Activated CD4-positive, alpha-beta memory T cell treated with anti-CD3 and anti-CD28 coated beads for 36 hours (primary cell): ENCODE data around the gene KANSL3. TPM values are rescaled to one million over a fixed set of nuclear protein-coding genes. Genes with fewer than 3 reads are reported as not detected.

Experiments used
- CTCF ChIA-PET: fragments of 350-600 bp; sonication (Branson Sonifier 250); formaldehyde crosslinking; loops from one replicate; lab custom pipeline; 2021; ENCODE audit warnings: antibody characterized with exemption, inconsistent platforms; lab: Charles Lee
- POLR2A ChIA-PET: fragments of 350-600 bp; sonication (Branson Sonifier 250); formaldehyde crosslinking; loops from one replicate; lab custom pipeline; 2021; ENCODE audit warnings: antibody characterized with exemption; lab: Charles Lee
- DNase-seq: peaks from one replicate; pipeline ENCODE4 v3.0.0-alpha.2; 2020
- H3K27ac Mint-ChIP-seq: one replicate; pipeline ENCODE4 v1.8.0; 2021; ENCODE audit warnings: mixed read lengths
- H3K27me3 Mint-ChIP-seq: one replicate; pipeline ENCODE4 v1.8.0; 2021; ENCODE audit warnings: mixed read lengths
- H3K36me3 Mint-ChIP-seq: one replicate; pipeline ENCODE4 v1.8.0; 2021; ENCODE audit warnings: mixed read lengths
- H3K4me1 Mint-ChIP-seq: one replicate; pipeline ENCODE4 v1.8.0; 2021; ENCODE audit warnings: low read depth, mixed read lengths
- H3K4me3 Mint-ChIP-seq: one replicate; pipeline ENCODE4 v1.8.0; 2021; ENCODE audit warnings: mild to moderate bottlenecking, mixed read lengths
- H3K9me3 Mint-ChIP-seq: one replicate; pipeline ENCODE4 v1.8.0; 2021; ENCODE audit warnings: mixed read lengths
- intact Hi-C: fragments of 100-400 bp; cut with micrococcal nuclease; formaldehyde crosslinking; loops from one replicate; pipeline ENCODE4 v1.15.1; 2023
- total RNA-seq, 2 experiments: library from RNA; stranded (reverse); gene quantifications; one replicate each; pipeline ENCODE4 v1.2.3, GENCODE V29; 2021

KANSL3 gene
- total RNA-seq: 10 to 100 TPM; 33.7 to 39.4 TPM

DNA sequence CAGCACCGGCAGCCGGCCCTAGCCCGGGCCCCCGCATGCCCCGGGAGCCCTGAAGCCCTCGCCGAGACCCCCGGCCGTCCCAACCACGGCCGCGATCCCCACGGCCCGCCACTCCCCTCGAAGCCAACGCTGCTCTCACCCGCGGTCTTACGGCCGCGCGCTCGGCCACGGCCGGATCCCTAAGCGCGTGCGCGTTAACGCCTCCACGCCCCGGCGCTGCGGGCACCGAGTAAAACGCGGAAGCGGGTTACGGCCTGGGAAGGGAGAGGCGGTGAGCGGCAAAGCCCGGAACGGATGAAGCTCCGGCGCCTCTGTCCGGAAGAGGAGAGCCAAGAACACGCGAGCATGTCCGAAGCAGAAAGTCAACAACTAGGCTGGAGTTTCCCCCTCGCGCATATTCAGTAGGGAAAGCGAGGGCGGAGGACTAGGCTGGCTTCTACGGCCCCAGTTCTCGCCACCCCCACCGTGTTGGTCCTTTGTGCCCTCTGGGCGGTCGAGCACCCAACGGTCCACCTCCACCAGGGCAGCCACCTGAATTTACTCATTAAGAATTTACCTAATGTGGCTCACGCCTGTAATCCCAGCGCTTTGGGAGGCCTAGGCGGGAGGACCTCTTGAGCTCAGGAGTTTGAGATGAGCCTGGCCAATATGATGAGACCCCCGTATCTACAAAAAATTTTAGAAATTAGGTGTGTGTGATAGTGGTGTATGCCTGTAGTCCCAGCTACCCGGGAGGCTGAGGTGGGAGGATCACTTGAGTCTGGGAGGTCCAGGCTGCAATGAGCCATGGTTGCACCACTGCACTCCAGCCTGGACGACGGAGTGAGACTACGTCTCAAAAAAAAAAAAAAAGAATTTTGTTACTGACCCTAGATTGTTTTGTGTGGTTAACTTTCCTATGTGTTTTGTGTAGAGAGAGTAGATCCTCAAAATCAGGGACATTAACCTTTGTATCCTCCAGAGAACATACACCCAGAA, at the start of gene KANSL3:
Gene KANSL3 (minus strand): TSS at position 169 of the 978 bp plus-strand sequence. CDS start 1,177 bp downstream, outside the sequence.
- Mint-ChIP-seq H3K4me3 (peak within 1 kb of the TSS; percentile 97), H3K36me3 (peaks cover 16% of the 10 kb centered on the region), H3K27ac (peak within 1 kb of the TSS; percentile 90), H3K27me3 (no peaks in the 10 kb centered on the region), H3K4me1 (peaks cover 28% of the 10 kb centered on the region), H3K9me3 (no peaks in the 10 kb centered on the region)
- DNase-seq: peak; percentile 93
- intact Hi-C loops: loop anchor here (1.0 to 10.0 kb wide), 5 partner anchors 46 to 491 kb away; partner anchors contain the start of genes ARID5A and DUSP2
- ChIA-PET POLR2A (interaction anchor here (0.6 to 1.7 kb wide), 7 partner anchors 11 to 219 kb away, joined by 3 to 11 read pairs (median 5); partner anchors contain the start of genes ANKRD39 and CNNM4), CTCF (interaction anchor here (0.6 to 2.3 kb wide), 4 partner anchors 123 to 219 kb away, joined by 3 to 10 read pairs (median 8); partner anchors contain the start of genes ANKRD39 and CNNM4)

DNA sequence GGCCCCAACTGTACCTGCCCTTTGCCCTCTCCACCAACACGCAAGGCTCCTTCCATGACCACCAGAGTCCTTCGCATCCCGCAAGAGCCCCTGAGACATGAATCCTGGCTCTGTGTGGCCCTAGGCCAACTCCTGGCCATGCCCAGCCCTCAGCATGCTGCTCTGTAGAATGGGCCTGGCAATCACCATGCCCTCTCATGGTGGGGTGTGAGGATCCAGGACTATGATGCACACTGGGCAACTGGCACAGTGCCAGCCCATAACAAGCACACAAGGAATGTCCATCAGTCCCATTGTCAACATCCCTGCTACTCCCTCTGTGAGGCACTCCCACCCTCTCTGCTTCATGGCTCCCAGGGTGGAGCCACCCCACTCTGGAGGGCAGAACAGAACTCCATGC, 49.2 kb upstream of the KANSL3 start:
- DNase-seq: no peak
- Mint-ChIP-seq H3K4me3 (no peak overlapping the region), H3K27ac (no peak overlapping the region), H3K36me3 (no peaks in the 10 kb centered on the region), H3K27me3 (peaks cover 3% of the 10 kb centered on the region), H3K4me1 (no peaks in the 10 kb centered on the region), H3K9me3 (no peaks in the 10 kb centered on the region)
- POLR2A ChIA-PET: no interaction called here
- intact Hi-C loops: no loop called here
- CTCF ChIA-PET: interaction anchor here (1.3 kb wide), 1 partner anchor 170 kb away, joined by 3 read pairs; the partner anchor contains the start of gene ANKRD39

- H3K27ac Mint-ChIP-seq: no peak overlapping the region
- H3K36me3 Mint-ChIP-seq: no peaks in the 10 kb centered on the region
- no peak for DNase-seq
- intact Hi-C loops: no loop called here
- ChIA-PET CTCF (interaction anchor here (1.3 kb wide), 1 partner anchor 172 kb away, joined by 3 read pairs; the partner anchor contains the start of gene ANKRD39), POLR2A (no interaction called here)
- H3K27me3 Mint-ChIP-seq: peaks cover 3% of the 10 kb centered on the region
- no peaks in the 10 kb centered on the region for H3K9me3 Mint-ChIP-seq
- no peak overlapping the region for H3K4me3 Mint-ChIP-seq
- H3K4me1 Mint-ChIP-seq: no peaks in the 10 kb centered on the region
Measured at GRCh38 chr2:96685577-96686459, 47.7 kb upstream of the KANSL3 start.

- no peaks in the 10 kb centered on the region for H3K36me3 Mint-ChIP-seq
- no peak overlapping the region for H3K27ac Mint-ChIP-seq
- H3K4me1 Mint-ChIP-seq: no peaks in the 10 kb centered on the region
- no peak overlapping the region for H3K4me3 Mint-ChIP-seq
- CTCF ChIA-PET: no interaction called here
- DNase-seq: no peak
- intact Hi-C loops: no loop called here
- H3K9me3 Mint-ChIP-seq: no peaks in the 10 kb centered on the region
- POLR2A ChIA-PET: no interaction called here
- H3K27me3 Mint-ChIP-seq: peaks cover 3% of the 10 kb centered on the region
Measured at GRCh38 chr2:96684883-96685576, 46.9 kb upstream of the KANSL3 start.

DNA sequence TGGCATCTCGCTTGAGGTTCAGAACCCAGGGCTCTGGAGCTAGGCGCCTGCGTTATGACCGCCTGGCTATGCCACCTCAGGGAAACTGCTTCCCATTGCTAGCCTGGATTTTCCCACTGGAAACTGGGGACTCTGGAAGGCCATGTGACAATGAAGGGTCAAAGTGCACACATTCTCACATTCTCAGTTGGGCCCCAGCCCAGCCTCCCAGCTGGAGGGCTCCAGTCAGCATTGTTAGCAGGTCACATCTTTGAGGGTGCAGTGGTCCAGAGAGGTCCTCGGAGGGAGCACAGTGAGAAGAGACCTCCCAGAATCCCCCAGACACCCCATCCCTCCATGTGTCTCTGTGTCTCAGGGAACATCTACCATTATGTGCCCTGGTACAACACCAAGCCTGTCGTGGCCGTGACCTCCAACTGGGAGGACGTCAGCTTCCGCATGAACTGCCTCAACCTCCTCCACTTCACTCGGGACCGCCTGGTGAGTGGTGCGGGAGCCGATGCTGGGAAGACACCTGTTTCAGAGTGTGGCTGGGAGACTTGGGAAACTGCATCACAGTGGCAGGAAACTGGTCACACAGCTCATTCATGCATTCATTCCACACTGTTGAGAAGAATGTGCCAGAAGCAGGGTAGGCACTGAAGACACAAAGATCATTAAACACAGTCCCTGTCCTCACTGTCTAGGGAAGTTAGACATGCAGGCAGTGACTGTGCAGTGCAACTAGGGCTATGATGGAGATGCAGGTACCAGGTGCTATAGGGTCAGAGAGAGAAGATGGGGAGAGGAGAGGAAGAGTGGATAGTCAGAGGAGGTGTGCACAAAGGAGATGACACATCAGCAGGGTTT, 46.1 kb upstream of the KANSL3 start:
- no peaks in the 10 kb centered on the region for H3K36me3 Mint-ChIP-seq
- intact Hi-C loops: no loop called here
- H3K4me1 Mint-ChIP-seq: no peaks in the 10 kb centered on the region
- H3K27ac Mint-ChIP-seq: no peak overlapping the region
- no peaks in the 10 kb centered on the region for H3K9me3 Mint-ChIP-seq
- no peak overlapping the region for H3K4me3 Mint-ChIP-seq
- peaks cover 3% of the 10 kb centered on the region for H3K27me3 Mint-ChIP-seq
- DNase-seq: no peak
- ChIA-PET POLR2A (no interaction called here), CTCF (no interaction called here)

GRCh38 chr2:96683307-96683706, 45.2 kb upstream of the KANSL3 start:
- peaks cover 3% of the 10 kb centered on the region for H3K27me3 Mint-ChIP-seq
- POLR2A ChIA-PET: no interaction called here
- CTCF ChIA-PET: no interaction called here
- DNase-seq: no peak
- H3K36me3 Mint-ChIP-seq: no peaks in the 10 kb centered on the region
- H3K4me1 Mint-ChIP-seq: no peaks in the 10 kb centered on the region
- H3K27ac Mint-ChIP-seq: no peak overlapping the region
- no peak overlapping the region for H3K4me3 Mint-ChIP-seq
- no peaks in the 10 kb centered on the region for H3K9me3 Mint-ChIP-seq
- intact Hi-C loops: no loop called here

DNA sequence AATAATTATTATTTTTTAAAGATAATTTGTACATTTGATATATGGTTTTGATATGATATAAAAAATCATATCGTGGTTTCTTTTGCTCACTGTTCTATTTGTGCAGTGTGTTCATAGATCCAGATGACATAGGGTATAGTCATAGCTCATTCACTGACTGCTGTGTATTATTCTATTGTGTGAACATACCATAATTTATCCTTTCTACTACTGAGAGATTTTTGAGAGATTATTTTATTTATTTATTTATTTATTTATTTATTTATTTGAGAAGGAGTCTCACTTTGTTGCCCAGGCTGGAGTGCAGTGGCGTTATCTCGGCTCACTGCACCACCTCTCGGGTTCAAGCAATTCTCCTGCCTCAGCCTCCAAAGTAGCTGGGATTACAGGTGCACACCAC, 43.4 kb upstream of the KANSL3 start:
- no peaks in the 10 kb centered on the region for H3K9me3 Mint-ChIP-seq
- no peak overlapping the region for H3K4me3 Mint-ChIP-seq
- no peak for DNase-seq
- no peaks in the 10 kb centered on the region for H3K4me1 Mint-ChIP-seq
- CTCF ChIA-PET: no interaction called here
- H3K27ac Mint-ChIP-seq: no peak overlapping the region
- H3K36me3 Mint-ChIP-seq: no peaks in the 10 kb centered on the region
- POLR2A ChIA-PET: no interaction called here
- peaks cover 3% of the 10 kb centered on the region for H3K27me3 Mint-ChIP-seq
- intact Hi-C loops: no loop called here

- POLR2A ChIA-PET: no interaction called here
- CTCF ChIA-PET: no interaction called here
Measured at GRCh38 chr2:96680561-96681141, 42.5 kb upstream of the KANSL3 start.

DNA sequence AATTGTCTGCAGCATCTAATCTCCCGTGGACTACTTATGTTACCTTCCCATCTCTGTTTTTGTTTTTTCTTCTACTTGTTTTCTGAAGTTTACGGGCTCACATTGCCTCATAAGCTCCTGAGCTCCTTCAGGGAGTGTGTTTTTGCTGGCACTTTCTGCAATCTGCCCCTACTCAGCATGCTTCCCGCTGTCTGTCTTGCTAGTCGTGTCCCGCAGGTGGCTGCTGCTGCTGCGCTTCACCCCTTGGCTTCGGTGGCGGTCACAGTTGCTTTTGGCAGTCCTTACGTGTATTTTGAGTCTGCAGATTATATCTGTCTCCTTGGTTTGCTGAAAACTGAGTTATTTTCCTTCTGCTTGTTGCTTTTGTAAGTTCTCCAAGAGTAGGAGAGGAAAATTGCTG, 41.7 kb upstream of the KANSL3 start:
- H3K27me3 Mint-ChIP-seq: peaks cover 3% of the 10 kb centered on the region
- no peaks in the 10 kb centered on the region for H3K36me3 Mint-ChIP-seq
- H3K4me1 Mint-ChIP-seq: no peaks in the 10 kb centered on the region
- H3K27ac Mint-ChIP-seq: no peak overlapping the region
- POLR2A ChIA-PET: no interaction called here
- CTCF ChIA-PET: no interaction called here
- intact Hi-C loops: no loop called here
- no peak overlapping the region for H3K4me3 Mint-ChIP-seq
- DNase-seq: no peak
- H3K9me3 Mint-ChIP-seq: no peaks in the 10 kb centered on the region

More at GRCh38 chr2:96680561-96681141, 42.5 kb upstream of the KANSL3 start:
- no peaks in the 10 kb centered on the region for H3K4me1 Mint-ChIP-seq
- DNase-seq: no peak
- intact Hi-C loops: no loop called here
- peaks cover 3% of the 10 kb centered on the region for H3K27me3 Mint-ChIP-seq
- no peak overlapping the region for H3K4me3 Mint-ChIP-seq
- H3K27ac Mint-ChIP-seq: no peak overlapping the region
- no peaks in the 10 kb centered on the region for H3K9me3 Mint-ChIP-seq
- H3K36me3 Mint-ChIP-seq: no peaks in the 10 kb centered on the region

DNA sequence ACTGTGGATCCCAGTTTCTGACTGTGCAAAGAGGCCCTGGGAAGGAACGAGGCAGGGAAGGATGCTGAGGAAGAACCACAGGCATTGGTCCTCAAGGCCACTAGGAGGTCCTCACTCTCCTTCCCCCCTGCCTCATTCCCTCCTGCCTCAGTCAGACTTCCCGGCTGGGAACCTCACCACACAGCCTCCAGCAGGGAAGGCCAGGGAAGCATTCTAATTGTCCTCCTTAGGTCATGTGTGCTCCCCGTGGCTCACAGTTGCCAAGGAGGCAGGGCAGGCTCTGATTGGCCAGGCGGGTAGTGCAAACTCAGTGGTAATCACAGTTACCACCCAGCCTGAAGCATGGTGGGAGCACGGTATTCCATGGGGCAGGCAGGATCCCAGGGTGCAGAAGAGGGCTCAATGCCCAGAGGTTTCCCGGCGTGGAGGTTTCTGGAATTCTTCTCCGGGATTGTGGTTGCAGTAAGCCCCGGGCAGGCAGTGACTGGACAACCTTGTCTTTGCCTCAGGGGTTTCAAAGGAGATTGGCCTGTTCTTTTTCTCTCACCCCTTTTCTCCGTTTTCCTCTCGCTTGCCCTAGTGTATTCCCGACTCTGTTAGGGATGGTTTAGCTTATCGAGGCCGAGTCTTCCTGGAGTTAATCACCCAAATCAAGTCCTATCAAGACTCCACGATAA, 31.6 kb upstream of the KANSL3 start:
- ChIA-PET POLR2A (no interaction called here), CTCF (no interaction called here)
- H3K36me3 Mint-ChIP-seq: no peaks in the 10 kb centered on the region

More for the DNA sequence above, 31.6 kb upstream of the KANSL3 start:
- H3K27me3 Mint-ChIP-seq: no peaks in the 10 kb centered on the region
- DNase-seq: no peak
- H3K4me1 Mint-ChIP-seq: no peaks in the 10 kb centered on the region
- no peaks in the 10 kb centered on the region for H3K9me3 Mint-ChIP-seq
- no peak overlapping the region for H3K27ac Mint-ChIP-seq
- H3K4me3 Mint-ChIP-seq: no peak overlapping the region
- intact Hi-C loops: no loop called here
